Amniotic epithelial cell (primary cell): Measurements from ENCODE around the gene CCDC148.

ENCODE experiments used
- DNase-seq: peaks from one replicate; pipeline ENCODE4 v3.0.0-alpha.2; 2010; ENCODE audit warnings: low read depth

CCDC148 gene

DNA sequence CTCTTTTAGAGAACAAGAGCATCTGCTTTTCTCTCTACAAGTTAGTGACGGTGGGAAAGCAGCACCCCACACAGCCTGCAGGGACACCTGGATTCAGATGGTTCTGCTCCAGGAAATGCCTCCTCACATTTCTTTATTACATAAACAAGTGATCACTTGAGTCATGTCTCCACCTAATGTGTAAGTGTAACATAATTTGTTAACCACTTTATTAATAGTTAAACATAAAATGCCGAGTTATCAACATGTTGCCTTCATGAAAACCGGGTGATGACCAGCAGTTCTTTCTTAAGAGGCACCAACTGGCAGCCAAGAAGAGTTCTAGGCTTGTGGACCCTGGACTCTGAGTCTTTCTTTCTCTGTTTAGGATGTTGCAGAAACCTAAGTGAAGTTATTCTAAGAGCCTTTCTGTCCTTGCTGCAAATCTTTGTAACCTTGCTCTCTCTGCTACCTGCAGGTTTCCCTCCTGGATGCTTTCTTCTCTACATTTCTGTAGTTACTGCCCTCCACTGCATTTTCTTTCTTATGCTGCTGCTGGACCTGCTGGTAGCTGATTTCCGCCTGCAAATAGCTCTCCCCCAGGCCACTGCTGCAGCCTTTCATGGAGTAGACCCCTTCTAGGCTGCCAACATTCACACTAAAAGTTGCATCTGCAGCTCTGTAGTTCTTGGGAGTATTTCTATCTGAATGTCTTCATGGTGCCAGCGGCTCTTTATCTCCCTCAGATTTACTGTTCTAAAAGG is 330.6 kb downstream of the CCDC148 start:
- no peak for DNase-seq

DNA sequence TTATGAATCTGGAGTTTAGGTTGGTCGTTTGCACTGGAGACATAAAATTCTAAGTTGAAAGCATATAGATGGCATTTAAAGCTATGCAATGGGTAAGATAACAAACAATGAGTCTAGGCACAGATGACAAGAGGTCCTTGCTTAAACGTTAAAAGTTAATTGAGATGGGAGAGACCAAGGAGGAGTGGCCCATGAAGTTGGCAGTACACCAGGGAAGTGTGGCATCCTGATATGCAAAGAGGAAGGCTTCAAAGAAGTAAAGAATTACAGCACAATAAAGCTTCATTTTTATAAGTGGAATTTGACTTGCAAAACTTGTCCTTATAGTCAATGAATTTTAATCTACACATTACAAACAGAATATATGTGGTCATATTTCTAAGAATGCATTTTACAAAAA is 331.7 kb downstream of the CCDC148 start:
- DNase-seq = no peak
